Activated CD4-positive, alpha-beta T cell treated with anti-CD3 and anti-CD28 coated beads for 48 hours (primary cell): ENCODE measurements around the gene DNAJB13.

Experiments used
- DNase-seq: peaks from one replicate; pipeline ENCODE4 v3.0.0-alpha.2; 2020

Gene DNAJB13

GRCh38 chr11:73956876-73957653 is 6.2 kb downstream of the DNAJB13 start:
- DNase-seq: no peak

- DNase-seq: no peak
Measured at GRCh38 chr11:73957654-73958361, 7.0 kb downstream of the DNAJB13 start.

GRCh38 chr11:73958521-73959141 is 7.8 kb downstream of the DNAJB13 start:
- DNase-seq: no peak

GRCh38 chr11:73961321-73961720 is 10.5 kb downstream of the DNAJB13 start:
- no peak for DNase-seq

GRCh38 chr11:73962101-73962705 is 11.4 kb downstream of the DNAJB13 start:
- DNase-seq: no peak

- no peak for DNase-seq
Measured at GRCh38 chr11:73963861-73964260, 13.0 kb downstream of the DNAJB13 start.

- no peak for DNase-seq
Measured at GRCh38 chr11:73965076-73965763, 14.4 kb downstream of the DNAJB13 start.

GRCh38 chr11:73965764-73966121 is 14.9 kb downstream of the DNAJB13 start:
- no peak for DNase-seq

- DNase-seq: no peak
Measured at GRCh38 chr11:73968356-73968966, 17.6 kb downstream of the DNAJB13 start.

- DNase-seq: no peak
Measured at GRCh38 chr11:73969091-73969490, 18.3 kb downstream of the DNAJB13 start.

GRCh38 chr11:73969991-73970800 is 19.4 kb downstream of the DNAJB13 start:
- DNase-seq: no peak

GRCh38 chr11:73971175-73971719 is 20.4 kb downstream of the DNAJB13 start:
- no peak for DNase-seq

- no peak for DNase-seq
Measured at GRCh38 chr11:73972187-73972586, 21.4 kb downstream of the DNAJB13 start.

GRCh38 chr11:73972620-73973449 is 22.0 kb downstream of the DNAJB13 start:
- DNase-seq: no peak

GRCh38 chr11:73974604-73975478 is 24.0 kb downstream of the DNAJB13 start:
- DNase-seq: no peak

GRCh38 chr11:73975479-73975757 is 24.6 kb downstream of the DNAJB13 start:
- no peak for DNase-seq

GRCh38 chr11:73976451-73977151 is 25.8 kb downstream of the DNAJB13 start:
- DNase-seq: no peak

- DNase-seq: no peak
Measured at GRCh38 chr11:73977856-73978519, 27.2 kb downstream of the DNAJB13 start.
